AG04450 (cell line): Measurements from ENCODE around the gene CYP4F2. TPM values are rescaled to one million over a fixed set of nuclear protein-coding genes. Genes with fewer than 3 reads are reported as not detected.
"Not testable (repeated sequence)": the region's sequence is repeated elsewhere in the genome, so short reads cannot be mapped to it uniquely, and the experiment has no call there.

ENCODE experiments used
- CTCF ChIA-PET: fragments of 300-600, 350-600 bp; formaldehyde crosslinking; extraction: SDS; loops from one replicate; lab custom pipeline; 2022; ENCODE audit warnings: antibody characterized with exemption, inconsistent platforms; lab: Charles Lee
- POLR2A ChIA-PET: fragments of 350-600 bp; formaldehyde crosslinking; extraction: SDS; loops from one replicate; lab custom pipeline; 2021; ENCODE audit warnings: antibody characterized with exemption, inconsistent platforms; lab: Yijun Ruan, JAX
- DNase-seq: peaks from one replicate; pipeline ENCODE4 v3.0.0-alpha.2; 2011; ENCODE audit warnings: low read depth, low spot score
- H3K27ac ChIP-seq: one replicate; pipeline ENCODE4 v1.5.1; 2012; ENCODE audit warnings: low read depth, low read length, control low read depth
- H3K27me3 ChIP-seq: one replicate; pipeline ENCODE4 v1.6.0; 2012; ENCODE audit warnings: low read length; ENCODE audit not compliant: control insufficient read depth, insufficient read depth
- H3K4me3 ChIP-seq: 2 replicates; pipeline ENCODE4 v1.5.1; 2011; ENCODE audit warnings: mild to moderate bottlenecking, low read depth, low read length, control low read depth
- H3K9me3 ChIP-seq: 2 replicates; pipeline ENCODE4 v1.5.1; 2012; ENCODE audit warnings: low read length; ENCODE audit not compliant: control insufficient read depth, insufficient read depth
- CTCF ChIP-seq: IDR thresholded peaks from 2 replicates; pipeline ENCODE4 v1.5.1; 2011; ENCODE audit warnings: low read depth, low read length, control low read depth, inconsistent platforms
- polyA plus RNA-seq: library from polyadenylated mRNA; depleted of rRNA; stranded (reverse); fragments of >200 nt; gene quantifications from 2 replicates; pipeline ENCODE4 v1.2.3, GENCODE V29; 2011

Gene CYP4F2
- polyA plus RNA-seq, 1 experiment = not detected

DNA sequence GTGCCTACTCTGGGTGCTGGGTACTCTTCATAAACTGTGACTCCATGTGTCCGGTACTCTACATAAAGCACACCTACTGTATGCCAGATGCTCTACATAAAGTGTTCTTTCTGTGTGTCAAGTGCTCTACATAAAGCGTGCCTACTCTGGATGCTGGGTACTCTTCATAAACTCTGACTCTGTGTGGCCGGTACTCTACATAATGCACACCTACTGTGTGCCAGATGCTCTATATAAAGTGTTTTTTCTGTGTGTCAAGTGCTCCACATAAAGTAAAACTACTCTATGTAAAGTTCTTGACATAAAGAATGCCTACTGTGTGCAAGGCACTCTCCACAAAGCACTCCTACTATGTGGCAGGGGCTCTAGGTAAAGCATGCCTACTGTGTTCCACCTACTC lies 38.3 kb upstream of the CYP4F2 start:
- H3K4me3 ChIP-seq = no peak overlapping the region
- POLR2A ChIA-PET = no interaction called here
- CTCF ChIA-PET = no interaction called here
- TF ChIP-seq CTCF = no peak
- no peaks in the 10 kb centered on the region for H3K27me3 ChIP-seq
- no peak overlapping the region for H3K27ac ChIP-seq
- DNase-seq = no peak
- peaks cover 24% of the 10 kb centered on the region for H3K9me3 ChIP-seq

GRCh38 chr19:15935167-15935702 lies 37.4 kb upstream of the CYP4F2 start:
- ChIA-PET CTCF (no interaction called here), POLR2A (no interaction called here)
- TF ChIP-seq CTCF = no peak
- H3K27ac ChIP-seq = no peak overlapping the region
- DNase-seq = no peak
- peaks cover 32% of the 10 kb centered on the region for H3K9me3 ChIP-seq
- no peak overlapping the region for H3K4me3 ChIP-seq
- no peaks in the 10 kb centered on the region for H3K27me3 ChIP-seq

- ChIA-PET CTCF (no interaction called here), POLR2A (no interaction called here)
- peaks cover 35% of the 10 kb centered on the region for H3K9me3 ChIP-seq
- no peaks in the 10 kb centered on the region for H3K27me3 ChIP-seq
- DNase-seq = no peak
- no peak within 1 kb of the TSS for H3K27ac ChIP-seq
- no peak for TF ChIP-seq CTCF
- no peak within 1 kb of the TSS for H3K4me3 ChIP-seq
These were observed 36.6 kb upstream of the CYP4F2 start, which contains the start of gene CYP4F11 for GRCh38 chr19:15934332-15935078. TSS of gene CYP4F11 (minus strand) at chr19:15934529. CDS start at chr19:15934408, 121 bp downstream.

GRCh38 chr19:15933761-15934331 lies 36.0 kb upstream of the CYP4F2 start:
- H3K27ac ChIP-seq, CTCF ChIA-PET, H3K27me3 ChIP-seq, H3K4me3 ChIP-seq, POLR2A ChIA-PET, DNase-seq: not testable (repeated sequence)
- peaks cover 39% of the 10 kb centered on the region for H3K9me3 ChIP-seq

DNA sequence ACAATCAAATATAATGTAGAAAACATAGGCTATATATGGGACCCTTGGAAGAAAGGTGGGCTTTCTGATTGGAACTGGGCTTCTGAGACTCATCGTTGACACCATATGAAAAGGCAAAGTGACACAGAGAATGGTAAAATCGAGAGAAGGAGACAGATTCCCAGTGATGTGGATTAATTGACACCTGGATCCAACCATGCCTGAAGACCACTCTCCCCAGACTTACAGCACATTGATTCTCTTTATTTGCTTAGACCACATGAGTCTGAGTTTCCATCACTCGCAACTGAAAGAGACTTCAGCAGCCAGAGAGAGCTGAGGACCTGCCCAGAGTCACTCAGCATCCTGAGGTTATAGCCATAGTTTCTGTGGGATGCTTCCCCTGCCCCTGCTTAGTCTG lies 30.4 kb upstream of the CYP4F2 start:
- H3K27ac ChIP-seq = no peak overlapping the region
- CTCF ChIA-PET = no interaction called here

More for the DNA sequence above, 30.4 kb upstream of the CYP4F2 start:
- POLR2A ChIA-PET = no interaction called here
- Histone ChIP-seq H3K9me3 (peaks cover 23% of the 10 kb centered on the region), H3K4me3 (no peak overlapping the region), H3K27me3 (no peaks in the 10 kb centered on the region)
- no peak for TF ChIP-seq CTCF
- DNase-seq = no peak
